ENCODE measurements around the gene CCSER1. TPM values are rescaled to one million over a fixed set of nuclear protein-coding genes. Genes with fewer than 3 reads are reported as not detected.

The CCSER1 gene
- total RNA-seq, 2 donors from 2014 or later: 1.5 to 2.7 TPM

DNA sequence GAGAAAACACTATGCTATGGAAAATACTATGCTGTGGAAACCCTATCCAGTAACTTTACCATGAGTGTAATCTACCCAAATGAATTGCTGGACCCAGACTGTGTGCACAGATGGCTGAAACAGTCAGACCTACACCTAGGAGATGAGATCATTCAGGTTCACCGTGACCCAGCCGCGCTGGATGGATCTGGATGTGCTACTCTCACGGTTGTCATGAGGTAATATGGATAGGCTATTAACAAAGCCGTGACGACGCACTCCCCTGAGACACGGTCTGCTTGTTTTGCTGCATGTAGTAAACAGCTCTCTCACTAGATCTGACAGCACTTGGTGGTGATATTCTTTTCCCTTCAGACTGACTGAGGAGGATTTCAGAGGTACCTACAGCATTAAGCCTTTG is 1344.1 kb downstream of the CCSER1 start:
- Histone ChIP-seq H3K27ac (no peak overlapping the region), H3K9me3 (no peaks in the 10 kb centered on the region), H3K4me3 (no peak overlapping the region), H3K27me3 (replicated peaks; ENCODE audit: insufficient read depth) (no peaks in the 10 kb centered on the region), H3K4me1 (ENCODE audit: control insufficient read depth in 1 of 2, low read depth in 2 of 2) (no peaks in the 10 kb centered on the region), H3K36me3 (no peaks in the 10 kb centered on the region)
- ATAC-seq (ENCODE audit: insufficient number of reproducible peaks, low FRiP score, low read depth) (no peak), DNase-seq (ENCODE audit: low spot score) (no peak)
- TF ChIP-seq, protein P1, sequence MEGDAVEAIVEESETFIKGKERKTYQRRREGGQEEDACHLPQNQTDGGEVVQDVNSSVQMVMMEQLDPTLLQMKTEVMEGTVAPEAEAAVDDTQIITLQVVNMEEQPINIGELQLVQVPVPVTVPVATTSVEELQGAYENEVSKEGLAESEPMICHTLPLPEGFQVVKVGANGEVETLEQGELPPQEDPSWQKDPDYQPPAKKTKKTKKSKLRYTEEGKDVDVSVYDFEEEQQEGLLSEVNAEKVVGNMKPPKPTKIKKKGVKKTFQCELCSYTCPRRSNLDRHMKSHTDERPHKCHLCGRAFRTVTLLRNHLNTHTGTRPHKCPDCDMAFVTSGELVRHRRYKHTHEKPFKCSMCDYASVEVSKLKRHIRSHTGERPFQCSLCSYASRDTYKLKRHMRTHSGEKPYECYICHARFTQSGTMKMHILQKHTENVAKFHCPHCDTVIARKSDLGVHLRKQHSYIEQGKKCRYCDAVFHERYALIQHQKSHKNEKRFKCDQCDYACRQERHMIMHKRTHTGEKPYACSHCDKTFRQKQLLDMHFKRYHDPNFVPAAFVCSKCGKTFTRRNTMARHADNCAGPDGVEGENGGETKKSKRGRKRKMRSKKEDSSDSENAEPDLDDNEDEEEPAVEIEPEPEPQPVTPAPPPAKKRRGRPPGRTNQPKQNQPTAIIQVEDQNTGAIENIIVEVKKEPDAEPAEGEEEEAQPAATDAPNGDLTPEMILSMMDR (IDR thresholded peaks at IDR 0.05): no peak

- no peak for DNase-seq (ENCODE audit: low spot score)
- no peak for ATAC-seq (ENCODE audit: insufficient number of reproducible peaks, low FRiP score, low read depth)
- TF ChIP-seq, protein P1 (IDR thresholded peaks at IDR 0.05): no peak
- Histone ChIP-seq H3K4me3 (no peak overlapping the region), H3K36me3 (no peaks in the 10 kb centered on the region), H3K4me1 (ENCODE audit: control insufficient read depth in 1 of 2, low read depth in 2 of 2) (no peaks in the 10 kb centered on the region), H3K9me3 (no peaks in the 10 kb centered on the region), H3K27me3 (replicated peaks; ENCODE audit: insufficient read depth) (no peaks in the 10 kb centered on the region), H3K27ac (no peak overlapping the region)
These were observed 1344.9 kb downstream of the CCSER1 start for GRCh38 chr4:91472046-91472445.

- Histone ChIP-seq H3K9me3 (no peaks in the 10 kb centered on the region), H3K4me3 (no peak overlapping the region), H3K36me3 (no peaks in the 10 kb centered on the region), H3K4me1 (ENCODE audit: control insufficient read depth in 1 of 2, low read depth in 2 of 2) (no peaks in the 10 kb centered on the region), H3K27ac (no peak overlapping the region), H3K27me3 (replicated peaks; ENCODE audit: insufficient read depth) (no peaks in the 10 kb centered on the region)
- DNase-seq (ENCODE audit: low spot score) (no peak), ATAC-seq (ENCODE audit: insufficient number of reproducible peaks, low FRiP score, low read depth) (no peak)
- TF ChIP-seq, protein P1 (IDR thresholded peaks at IDR 0.05): no peak
These were observed 1358.2 kb downstream of the CCSER1 start for GRCh38 chr4:91485415-91485814.

DNA sequence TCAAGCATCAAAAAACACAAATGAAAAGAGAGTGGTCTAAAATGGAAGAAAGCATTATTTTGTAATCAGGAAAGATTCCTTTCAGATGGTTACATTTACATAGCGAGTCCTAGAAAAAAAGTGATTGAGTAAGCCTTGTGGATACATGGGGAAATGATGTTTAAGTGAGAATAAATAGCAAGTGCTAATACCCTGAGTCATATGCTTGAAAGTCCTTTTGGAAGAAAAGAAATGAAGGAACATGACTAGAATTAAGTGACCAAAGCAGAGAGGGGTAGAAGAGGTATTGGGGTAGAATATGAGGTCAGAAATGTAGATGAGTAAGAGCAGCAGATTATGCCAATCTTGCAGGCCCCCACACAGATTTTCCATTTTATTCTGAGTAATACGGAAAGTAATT is 1361.8 kb downstream of the CCSER1 start:
- H3K4me1 ChIP-seq (ENCODE audit: control insufficient read depth in 1 of 2, low read depth in 2 of 2): no peaks in the 10 kb centered on the region
- TF ChIP-seq, protein P1 (IDR thresholded peaks at IDR 0.05): no peak
- no peak for ATAC-seq (ENCODE audit: insufficient number of reproducible peaks, low FRiP score, low read depth)

DNA sequence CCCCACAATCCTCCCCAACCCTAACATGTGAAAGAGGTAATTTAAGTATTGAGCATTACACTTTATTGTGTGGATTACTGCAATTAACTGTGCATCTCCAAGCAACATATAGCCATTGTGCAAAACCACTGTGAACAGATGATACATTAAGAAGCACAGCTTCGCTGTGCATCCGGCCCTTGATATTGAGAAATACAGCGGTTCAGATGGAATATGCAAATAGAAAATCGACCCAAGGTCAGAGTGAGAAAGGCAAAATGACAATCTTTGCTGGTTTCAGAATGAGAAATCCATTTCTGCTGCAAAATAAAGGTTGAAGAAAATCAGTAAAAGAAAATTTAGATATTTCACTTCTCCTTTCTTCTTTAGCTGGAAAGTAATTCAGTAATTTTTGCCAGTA is 1370.7 kb downstream of the CCSER1 start:
- ATAC-seq (ENCODE audit: insufficient number of reproducible peaks, low FRiP score, low read depth): no peak
- no peaks in the 10 kb centered on the region for H3K4me1 ChIP-seq (ENCODE audit: control insufficient read depth in 1 of 2, low read depth in 2 of 2)

More for the DNA sequence above, 1361.8 kb downstream of the CCSER1 start:
- Histone ChIP-seq H3K36me3 (no peaks in the 10 kb centered on the region), H3K9me3 (no peaks in the 10 kb centered on the region), H3K27me3 (replicated peaks; ENCODE audit: insufficient read depth) (no peaks in the 10 kb centered on the region), H3K4me3 (no peak overlapping the region), H3K27ac (no peak overlapping the region)
- no peak for DNase-seq (ENCODE audit: low spot score)

More for the DNA sequence above, 1370.7 kb downstream of the CCSER1 start:
- Histone ChIP-seq H3K27ac (no peak overlapping the region), H3K36me3 (no peaks in the 10 kb centered on the region), H3K9me3 (peaks cover 3% of the 10 kb centered on the region), H3K4me3 (no peak overlapping the region), H3K27me3 (replicated peaks; ENCODE audit: insufficient read depth) (no peaks in the 10 kb centered on the region)
- no peak for DNase-seq (ENCODE audit: low spot score)
- TF ChIP-seq, protein P1 (IDR thresholded peaks at IDR 0.05): no peak

Data from thoracic aorta (tissue), 2 donors.